Heart left ventricle (tissue), 16 donors: ENCODE data around the gene ELOB. TPM values are rescaled to one million over a fixed set of nuclear protein-coding genes. Genes with fewer than 3 reads are reported as not detected.

Source experiments
- ATAC-seq, 4 donors: fragments of 200-7000 bp; cut with Tn5 transposase; one replicate each; pipeline ENCODE4 v1.9.1; 2020 to 2022; ENCODE audit warnings: moderate library complexity in 4 of 4, mild to moderate bottlenecking in 3 of 4, moderate number of reproducible peaks in 1 of 4
- DNase-seq, 5 donors: peaks; one replicate each; pipeline ENCODE4 v3.0.0-alpha.2; 2020
- H3K27ac ChIP-seq, 12 donors: fragments of 200-600 bp; sonication (generic) in 4 of 12; one replicate each; pipeline versions ENCODE4 v1.5.0 to v1.8.0; 2016 to 2022; ENCODE audit warnings: mild to moderate bottlenecking in 2 of 12
- H3K27me3 ChIP-seq, 9 donors: fragments of 200-600 bp; sonication (generic) in 2 of 9; one replicate each; pipeline versions ENCODE4 v1.5.1 to v1.8.0; 2016 to 2022; ENCODE audit warnings: mild to moderate bottlenecking in 3 of 9
- H3K36me3 ChIP-seq, 9 donors: fragments of 200-600 bp; sonication (generic) in 2 of 9; one replicate each; pipeline versions ENCODE4 v1.5.0 to v1.8.0; 2018 to 2022; ENCODE audit warnings: mild to moderate bottlenecking in 2 of 9
- H3K4me1 ChIP-seq, 12 donors: fragments of 200-600 bp; sonication (generic) in 4 of 12; one replicate each; pipeline versions ENCODE4 v1.5.0 to v1.8.0; 2016 to 2022; ENCODE audit warnings: mild to moderate bottlenecking in 3 of 12
- H3K4me3 ChIP-seq, 12 donors: fragments of 200-600 bp; sonication (generic) in 4 of 12; one replicate each; pipeline versions ENCODE4 v1.5.0 to v1.8.0; 2017 to 2022; ENCODE audit warnings: mild to moderate bottlenecking in 9 of 12, moderate library complexity in 4 of 12
- H3K9me3 ChIP-seq, 12 donors: fragments of 200-600 bp; sonication (generic) in 4 of 12; one replicate each; pipeline versions ENCODE4 v1.5.0 to v1.8.0; 2016 to 2022; ENCODE audit warnings: mild to moderate bottlenecking in 1 of 12
- POLR2A ChIP-seq, 2 donors: fragments of 450-650 bp; IDR thresholded peaks; one replicate each; pipeline ENCODE4 v1.6.1; 2017; ENCODE audit warnings: antibody characterized with exemption in 2 of 2, mild to moderate bottlenecking in 2 of 2, moderate library complexity in 2 of 2
- WGBS, 4 donors: extraction: QIAGEN DNeasy Blood & Tissue Kit in 2 of 4; methylation state at CpG; one replicate each; pipeline versions ENCODE4 v1.1.5 to v1.1.7; 2013 to 2018; 5-methylcytosine and 5-hydroxymethylcytosine counted together
- intact Hi-C, 10 donors: fragments of 100-400 bp; cut with DNase I; formaldehyde crosslinking; loops; one replicate each; pipeline versions ENCODE4 v1.11.1 to v1.14.2; 2022
- polyA plus RNA-seq, 2 donors: library from polyadenylated mRNA; stranded (reverse); fragments of 200-250 nt; gene quantifications; one replicate each; pipeline ENCODE4 v1.2.3, GENCODE V29; 2013
- total RNA-seq, 9 donors: library from RNA; depleted of rRNA in 2 of 9; stranded (reverse); fragments of >200 nt in 2 of 9; fragmentation: NEBNext Ultra II Directional in 3 of 9; extraction: Animal tissue kit (Norgen Biotek cat#: 25700) in 3 of 9; gene quantifications; one replicate each; pipeline versions ENCODE4 v1.1.0 to v1.2.4, GENCODE V29; 2016 to 2023
- TF ChIP-seq, protein P1 (sequence below), 12 donors: fragments of 200-600 bp; sonication (generic) in 4 of 12; IDR thresholded peaks; one replicate each; pipeline versions ENCODE4 v1.5.0 to v1.8.0; 2018 to 2022; ENCODE audit warnings: antibody characterized with exemption in 12 of 12, mild to moderate bottlenecking in 5 of 12
- donor health status: ischemic (EF 13 %, LVEDD 7.1; RV severe dilation, severe dysfunction).
- donor health status: healthy with polysubstance abuse.
- donor health status: DM: no; HTN: yes; CAD: no.
- donor health status: DM: no; HTN: no; CAD: no.
- donor health status: ischemic (EF 25% LVEDD 6.9; RV normal size, moderate dysfunction).
- donor health status: ischemic (EF 25% LVEDD 5.7; RV mildly dilated, moderate dysfunction).
- donor health status: healthy.
- donor health status: DM: yes; HTN: yes; CAD: no.
- donor health status: ischemic (EF 35%, LVEDD 5.7; RV mildly dilated, moderate dysfunction).
- donor health status: nonischemic (EF 11% LVEDD 7.7; RV severe dilation, severe dysfunction).
- donor health status: DM: yes; HTN: yes; CAD: no.
- donor health status: PGD.
- donor health status: ischemic (EF 29% LVEDD 5.4; RV normal size, mild dysfunction).
- donor health status: nonischemic (EF 23%, LVEDD 6.1; RV moderate dilation, normal function).

Gene ELOB
- total and polyA plus RNA-seq, 11 donors = 213 to 1,067 (median 325) TPM

DNA sequence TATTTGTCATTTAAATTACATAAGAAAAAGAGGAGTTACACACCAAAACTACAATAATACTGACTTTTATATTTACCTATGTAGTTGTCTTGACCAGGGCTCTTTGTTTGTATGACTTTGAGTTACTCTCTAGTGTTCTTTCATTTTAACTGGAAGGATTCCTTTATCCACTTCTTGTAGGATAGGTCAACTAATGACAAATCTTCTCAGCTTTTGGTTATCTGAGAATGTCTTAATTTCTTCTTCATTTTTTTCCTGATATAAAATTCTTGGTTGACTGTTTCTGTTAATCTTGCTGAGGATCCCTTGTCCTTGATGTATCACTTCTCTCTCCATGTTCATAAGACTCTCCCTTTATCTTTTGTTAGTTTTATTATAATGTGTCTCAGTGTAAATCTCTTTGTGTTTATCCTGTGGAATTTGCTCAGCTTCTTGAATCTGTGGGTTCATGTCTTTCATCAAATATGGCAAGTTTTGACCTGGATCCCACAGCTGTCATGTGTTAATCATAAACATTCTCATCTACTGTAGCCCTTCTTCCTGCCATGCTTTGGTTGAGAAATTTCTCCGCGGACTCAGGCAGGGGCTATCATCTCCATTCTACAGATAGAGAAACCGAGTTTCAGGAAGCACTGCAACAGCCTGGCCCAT is 26.6 kb upstream of the ELOB start:
- 72 to 82% (median 78%) methylated on average over 3 of the region's 3 CpGs for WGBS, 4 donors
- TF ChIP-seq POLR2A (IDR thresholded peaks at IDR 0.05) = no peak
- TF ChIP-seq, protein P1, sequence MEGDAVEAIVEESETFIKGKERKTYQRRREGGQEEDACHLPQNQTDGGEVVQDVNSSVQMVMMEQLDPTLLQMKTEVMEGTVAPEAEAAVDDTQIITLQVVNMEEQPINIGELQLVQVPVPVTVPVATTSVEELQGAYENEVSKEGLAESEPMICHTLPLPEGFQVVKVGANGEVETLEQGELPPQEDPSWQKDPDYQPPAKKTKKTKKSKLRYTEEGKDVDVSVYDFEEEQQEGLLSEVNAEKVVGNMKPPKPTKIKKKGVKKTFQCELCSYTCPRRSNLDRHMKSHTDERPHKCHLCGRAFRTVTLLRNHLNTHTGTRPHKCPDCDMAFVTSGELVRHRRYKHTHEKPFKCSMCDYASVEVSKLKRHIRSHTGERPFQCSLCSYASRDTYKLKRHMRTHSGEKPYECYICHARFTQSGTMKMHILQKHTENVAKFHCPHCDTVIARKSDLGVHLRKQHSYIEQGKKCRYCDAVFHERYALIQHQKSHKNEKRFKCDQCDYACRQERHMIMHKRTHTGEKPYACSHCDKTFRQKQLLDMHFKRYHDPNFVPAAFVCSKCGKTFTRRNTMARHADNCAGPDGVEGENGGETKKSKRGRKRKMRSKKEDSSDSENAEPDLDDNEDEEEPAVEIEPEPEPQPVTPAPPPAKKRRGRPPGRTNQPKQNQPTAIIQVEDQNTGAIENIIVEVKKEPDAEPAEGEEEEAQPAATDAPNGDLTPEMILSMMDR (IDR thresholded peaks at IDR 0.05) = no peak

DNA sequence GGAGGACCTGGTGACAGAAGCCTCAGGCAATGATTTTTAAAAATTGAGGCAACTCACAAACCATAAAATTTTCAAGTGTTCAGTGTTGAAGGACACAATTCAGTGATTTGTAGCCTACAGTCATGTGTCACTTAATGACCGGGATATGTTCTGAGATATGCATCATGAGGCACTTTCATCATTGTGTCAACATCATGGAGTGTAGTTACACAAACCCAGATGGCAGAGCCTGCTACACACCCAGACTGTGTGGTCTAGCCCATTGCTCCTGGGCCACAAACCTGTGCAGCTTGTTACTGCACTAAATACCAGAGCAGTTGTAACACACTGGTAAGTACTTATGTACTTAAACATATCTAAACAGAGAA is 22.8 kb upstream of the ELOB start:
- peaks cover 0 to 22% (median 12%) of the 10 kb centered on the region in 12 donors for H3K9me3 ChIP-seq
- intact Hi-C loops = loop anchor here in 2 of 10 donors (10.0 kb wide), 1 partner anchor 55 kb away; the partner anchor contains the start of gene PRSS22 (in 2 of the 2)
- no peak overlapping the region for H3K27ac ChIP-seq
- peaks cover 0 to 10% (median 0%) of the 10 kb centered on the region in 12 donors for H3K4me1 ChIP-seq
- H3K27me3 ChIP-seq = peaks cover 0 to 30% (median 8%) of the 10 kb centered on the region in 9 donors
- no peak for TF ChIP-seq POLR2A (IDR thresholded peaks at IDR 0.05)
- TF ChIP-seq, protein P1 (IDR thresholded peaks at IDR 0.05) = no peak
- ATAC-seq (no peak), DNase-seq (no peak)
- no peaks in the 10 kb centered on the region for H3K36me3 ChIP-seq
- H3K4me3 ChIP-seq = no peak overlapping the region
- WGBS, 4 donors = 59 to 76% (median 67%) methylated on average over 1 of the region's 1 CpG

More for the DNA sequence above, 26.6 kb upstream of the ELOB start:
- Histone ChIP-seq H3K4me3 (no peak overlapping the region), H3K27ac (no peak overlapping the region), H3K4me1 (no peaks in the 10 kb centered on the region), H3K36me3 (no peaks in the 10 kb centered on the region), H3K27me3 (peaks cover 0 to 11% (median 3%) of the 10 kb centered on the region in 9 donors), H3K9me3 (peaks cover 0 to 22% (median 12%) of the 10 kb centered on the region in 12 donors)
- no peak for ATAC-seq
- intact Hi-C loops = no loop called here
- DNase-seq = no peak

DNA sequence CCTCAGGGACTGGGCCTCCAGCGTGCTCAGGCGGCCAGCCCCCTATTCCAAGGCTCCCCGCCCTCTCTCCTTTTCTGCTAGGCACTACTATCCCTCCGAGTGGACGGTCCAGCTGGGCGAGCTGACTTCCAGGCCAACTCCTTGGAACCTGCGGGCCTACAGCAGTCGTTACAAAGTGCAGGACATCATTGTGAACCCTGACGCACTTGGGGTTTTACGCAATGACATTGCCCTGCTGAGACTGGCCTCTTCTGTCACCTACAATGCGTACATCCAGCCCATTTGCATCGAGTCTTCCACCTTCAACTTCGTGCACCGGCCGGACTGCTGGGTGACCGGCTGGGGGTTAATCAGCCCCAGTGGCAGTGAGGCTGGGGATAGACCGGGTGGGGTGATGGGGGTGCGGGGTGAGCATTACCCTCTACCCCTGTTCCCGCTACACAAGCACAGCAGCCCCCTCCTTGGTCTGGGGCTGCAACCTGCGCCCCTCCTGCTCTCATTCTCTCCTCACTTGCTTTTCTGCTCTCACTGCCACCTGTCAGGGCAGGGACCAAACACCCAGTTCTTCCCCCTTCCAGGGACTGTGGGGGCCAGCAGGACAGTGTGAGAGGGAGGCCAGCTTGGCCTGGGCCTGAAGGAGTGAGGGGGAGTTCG is 22.3 kb upstream of the ELOB start:
- Histone ChIP-seq H3K4me3 (no peak overlapping the region), H3K4me1 (peaks cover 0 to 15% (median 0%) of the 10 kb centered on the region in 12 donors), H3K27ac (no peak overlapping the region), H3K9me3 (peaks cover 0 to 17% (median 8%) of the 10 kb centered on the region in 12 donors), H3K36me3 (no peaks in the 10 kb centered on the region), H3K27me3 (peaks cover 0 to 30% (median 8%) of the 10 kb centered on the region in 9 donors)
- ATAC-seq (no peak), DNase-seq (no peak)
- intact Hi-C loops = loop anchor here in 2 of 10 donors (10.0 kb wide), 1 partner anchor 55 kb away; the partner anchor contains the start of gene PRSS22 (in 2 of the 2)
- TF ChIP-seq POLR2A (IDR thresholded peaks at IDR 0.05) = no peak
- TF ChIP-seq, protein P1 (IDR thresholded peaks at IDR 0.05) = no peak
- 80 to 89% (median 85%) methylated on average over 16 to 21 of the region's 21 CpGs for WGBS, 4 donors

DNA sequence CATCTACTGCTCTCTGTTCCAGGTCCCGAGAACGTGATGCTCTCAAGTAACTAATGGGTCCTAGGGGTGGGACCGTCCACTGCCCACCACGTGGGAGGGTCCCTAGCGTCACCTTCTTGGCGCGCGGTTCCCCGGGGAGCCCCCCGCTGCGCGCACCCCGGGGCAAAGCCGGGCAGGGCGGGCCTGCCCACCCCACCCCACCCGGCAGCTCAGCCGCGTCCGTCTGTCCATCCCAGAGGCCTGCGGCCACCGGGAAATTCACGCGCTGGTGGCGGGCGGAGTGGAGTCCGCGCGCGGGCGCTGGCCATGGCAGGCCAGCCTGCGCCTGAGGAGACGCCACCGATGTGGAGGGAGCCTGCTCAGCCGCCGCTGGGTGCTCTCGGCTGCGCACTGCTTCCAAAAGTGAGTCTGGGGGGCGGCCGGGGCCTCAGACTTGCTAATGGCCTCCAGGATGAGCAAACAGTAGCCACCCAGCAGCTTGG is 21.7 kb upstream of the ELOB start:
- DNase-seq = no peak
- 70 to 90% (median 84%) methylated on average over 2 to 39 of the region's 39 CpGs; no CpG with 5 or more reads in 1 of the 4 donors for WGBS, 4 donors

More for the DNA sequence above, 21.7 kb upstream of the ELOB start:
- Histone ChIP-seq H3K9me3 (peaks cover 0 to 11% (median 3%) of the 10 kb centered on the region in 12 donors), H3K36me3 (no peaks in the 10 kb centered on the region), H3K4me1 (peaks cover 0 to 21% (median 0%) of the 10 kb centered on the region in 12 donors), H3K4me3 (no peak overlapping the region), H3K27me3 (peaks cover 0 to 32% (median 8%) of the 10 kb centered on the region in 9 donors), H3K27ac (no peak overlapping the region)
- TF ChIP-seq POLR2A (IDR thresholded peaks at IDR 0.05) = no peak
- TF ChIP-seq, protein P1 (IDR thresholded peaks at IDR 0.05) = no peak
- intact Hi-C loops = loop anchor here in 2 of 10 donors (10.0 kb wide), 1 partner anchor 56 kb away; the partner anchor contains the start of gene PRSS22 (in 2 of the 2)
- no peak for ATAC-seq
